ENCODE data around the gene BCAS4.
"Not testable (repeated sequence)": the region's sequence is repeated elsewhere in the genome, so short reads cannot be mapped to it uniquely, and the experiment has no call there.

BCAS4 gene

GRCh38 chr20:50799890-50800550, 5.2 kb downstream of the BCAS4 start:
- Histone ChIP-seq H3K27ac (ENCODE audit: low read length) (no peak overlapping the region), H3K4me3 (ENCODE audit: low read length in 2 of 2) (no peak overlapping the region), H3K36me3 (ENCODE audit: control insufficient read depth in 2 of 2, insufficient read depth in 2 of 2, low read length in 2 of 2) (no peaks in the 10 kb centered on the region), H3K9ac (ENCODE audit: low read length in 2 of 2) (no peak overlapping the region), H3K9me3 (ENCODE audit: control insufficient read depth in 2 of 2, low read length in 2 of 2) (no peaks in the 10 kb centered on the region), H3K4me1 (ENCODE audit: control insufficient read depth, insufficient read depth, low read length) (peaks cover 5% of the 10 kb centered on the region), H3K27me3 (ENCODE audit: control insufficient read depth in 1 of 2, insufficient read depth in 2 of 2, low read length in 2 of 2) (no peaks in the 10 kb centered on the region)

- not testable (repeated sequence) for H3K27me3 ChIP-seq (ENCODE audit: control insufficient read depth in 1 of 2, insufficient read depth in 2 of 2, low read length in 2 of 2); H3K9ac ChIP-seq (ENCODE audit: low read length in 2 of 2); H3K36me3 ChIP-seq (ENCODE audit: control insufficient read depth in 2 of 2, insufficient read depth in 2 of 2, low read length in 2 of 2); H3K4me1 ChIP-seq (ENCODE audit: control insufficient read depth, insufficient read depth, low read length); H3K9me3 ChIP-seq (ENCODE audit: control insufficient read depth in 2 of 2, low read length in 2 of 2); H3K27ac ChIP-seq (ENCODE audit: low read length); H3K4me3 ChIP-seq (ENCODE audit: low read length in 2 of 2)
Observed at GRCh38 chr20:50800986-50801746, 6.3 kb downstream of the BCAS4 start.

DNA sequence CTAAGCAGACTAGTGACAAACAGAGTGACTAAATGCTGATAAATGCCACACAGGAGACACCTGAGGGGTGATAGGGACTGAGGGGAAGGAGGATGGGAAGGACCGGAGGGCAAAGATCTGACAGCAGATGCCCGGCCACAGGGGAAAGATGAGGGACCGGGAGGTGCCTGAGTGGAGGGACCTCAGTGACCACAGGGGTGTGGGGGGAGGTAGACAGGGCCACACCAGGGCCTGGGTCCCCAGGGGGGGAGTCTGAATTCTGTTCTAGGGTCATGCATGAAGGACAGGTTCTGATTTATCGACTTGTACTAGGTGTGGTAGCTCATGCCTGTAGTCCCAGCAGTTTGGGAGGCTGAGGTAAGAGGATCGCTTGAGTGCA, 6.9 kb downstream of the BCAS4 start:
- peaks cover 2% of the 10 kb centered on the region for H3K4me1 ChIP-seq (ENCODE audit: control insufficient read depth, insufficient read depth, low read length)
- no peaks in the 10 kb centered on the region for H3K27me3 ChIP-seq (ENCODE audit: control insufficient read depth in 1 of 2, insufficient read depth in 2 of 2, low read length in 2 of 2)
- no peaks in the 10 kb centered on the region for H3K36me3 ChIP-seq (ENCODE audit: control insufficient read depth in 2 of 2, insufficient read depth in 2 of 2, low read length in 2 of 2)
- H3K27ac ChIP-seq (ENCODE audit: low read length) = no peak overlapping the region
- no peak overlapping the region for H3K4me3 ChIP-seq (ENCODE audit: low read length in 2 of 2)
- no peaks in the 10 kb centered on the region for H3K9me3 ChIP-seq (ENCODE audit: control insufficient read depth in 2 of 2, low read length in 2 of 2)
- no peak overlapping the region for H3K9ac ChIP-seq (ENCODE audit: low read length in 2 of 2)

DNA sequence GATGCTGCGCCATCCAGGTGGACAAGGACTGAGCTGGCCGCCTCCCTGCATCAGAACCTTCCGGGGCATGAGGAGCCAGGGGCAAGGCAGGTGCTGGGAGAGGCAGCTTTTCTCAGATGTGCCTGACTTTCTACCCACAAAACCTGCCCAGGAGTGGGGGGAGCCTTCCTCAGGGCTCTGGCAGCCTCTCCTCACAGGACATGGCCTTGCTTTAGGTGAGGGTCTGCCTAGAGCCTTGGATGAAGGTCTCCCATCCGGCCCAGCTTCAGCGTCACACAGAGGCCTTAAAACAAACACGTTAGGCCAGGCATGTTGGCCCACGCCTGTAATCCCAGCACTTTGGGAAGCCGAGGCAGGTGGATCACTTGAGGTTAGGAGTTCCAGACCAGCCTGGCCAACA, 7.4 kb downstream of the BCAS4 start:
- Histone ChIP-seq H3K27ac (ENCODE audit: low read length) (no peak overlapping the region), H3K36me3 (ENCODE audit: control insufficient read depth in 2 of 2, insufficient read depth in 2 of 2, low read length in 2 of 2) (no peaks in the 10 kb centered on the region), H3K9ac (ENCODE audit: low read length in 2 of 2) (no peak overlapping the region), H3K27me3 (ENCODE audit: control insufficient read depth in 1 of 2, insufficient read depth in 2 of 2, low read length in 2 of 2) (no peaks in the 10 kb centered on the region), H3K4me1 (ENCODE audit: control insufficient read depth, insufficient read depth, low read length) (peaks cover 2% of the 10 kb centered on the region), H3K9me3 (ENCODE audit: control insufficient read depth in 2 of 2, low read length in 2 of 2) (no peaks in the 10 kb centered on the region), H3K4me3 (ENCODE audit: low read length in 2 of 2) (no peak overlapping the region)

GRCh38 chr20:50804437-50805348, 9.8 kb downstream of the BCAS4 start:
- Histone ChIP-seq H3K4me1 (ENCODE audit: control insufficient read depth, insufficient read depth, low read length) (peaks cover 2% of the 10 kb centered on the region), H3K27ac (ENCODE audit: low read length) (no peak overlapping the region), H3K9me3 (ENCODE audit: control insufficient read depth in 2 of 2, low read length in 2 of 2) (no peaks in the 10 kb centered on the region), H3K4me3 (ENCODE audit: low read length in 2 of 2) (no peak overlapping the region), H3K9ac (ENCODE audit: low read length in 2 of 2) (no peak overlapping the region), H3K27me3 (ENCODE audit: control insufficient read depth in 1 of 2, insufficient read depth in 2 of 2, low read length in 2 of 2) (no peaks in the 10 kb centered on the region), H3K36me3 (ENCODE audit: control insufficient read depth in 2 of 2, insufficient read depth in 2 of 2, low read length in 2 of 2) (no peaks in the 10 kb centered on the region)

DNA sequence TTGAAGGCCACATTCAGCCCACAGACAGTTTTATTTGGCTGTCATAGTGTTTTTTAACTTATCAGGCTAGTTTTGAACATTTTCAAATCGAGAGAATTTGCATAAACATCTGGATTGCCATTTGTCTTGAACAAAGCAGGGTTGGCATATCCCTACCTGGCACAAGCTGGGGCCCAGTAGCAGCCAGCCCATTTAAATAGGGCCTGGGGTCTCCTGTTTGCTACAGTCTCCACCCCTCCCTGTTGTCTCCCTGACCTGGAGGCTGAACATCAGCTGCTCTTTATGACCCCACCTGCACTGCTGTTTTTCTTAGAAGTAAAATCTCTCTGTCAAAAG, 10.5 kb downstream of the BCAS4 start:
- H3K4me3 ChIP-seq (ENCODE audit: low read length in 2 of 2) = no peak overlapping the region
- H3K27me3 ChIP-seq (ENCODE audit: control insufficient read depth in 1 of 2, insufficient read depth in 2 of 2, low read length in 2 of 2) = no peaks in the 10 kb centered on the region
- peaks cover 2% of the 10 kb centered on the region for H3K4me1 ChIP-seq (ENCODE audit: control insufficient read depth, insufficient read depth, low read length)
- no peaks in the 10 kb centered on the region for H3K36me3 ChIP-seq (ENCODE audit: control insufficient read depth in 2 of 2, insufficient read depth in 2 of 2, low read length in 2 of 2)
- no peak overlapping the region for H3K9ac ChIP-seq (ENCODE audit: low read length in 2 of 2)
- no peaks in the 10 kb centered on the region for H3K9me3 ChIP-seq (ENCODE audit: control insufficient read depth in 2 of 2, low read length in 2 of 2)
- H3K27ac ChIP-seq (ENCODE audit: low read length) = no peak overlapping the region

DNA sequence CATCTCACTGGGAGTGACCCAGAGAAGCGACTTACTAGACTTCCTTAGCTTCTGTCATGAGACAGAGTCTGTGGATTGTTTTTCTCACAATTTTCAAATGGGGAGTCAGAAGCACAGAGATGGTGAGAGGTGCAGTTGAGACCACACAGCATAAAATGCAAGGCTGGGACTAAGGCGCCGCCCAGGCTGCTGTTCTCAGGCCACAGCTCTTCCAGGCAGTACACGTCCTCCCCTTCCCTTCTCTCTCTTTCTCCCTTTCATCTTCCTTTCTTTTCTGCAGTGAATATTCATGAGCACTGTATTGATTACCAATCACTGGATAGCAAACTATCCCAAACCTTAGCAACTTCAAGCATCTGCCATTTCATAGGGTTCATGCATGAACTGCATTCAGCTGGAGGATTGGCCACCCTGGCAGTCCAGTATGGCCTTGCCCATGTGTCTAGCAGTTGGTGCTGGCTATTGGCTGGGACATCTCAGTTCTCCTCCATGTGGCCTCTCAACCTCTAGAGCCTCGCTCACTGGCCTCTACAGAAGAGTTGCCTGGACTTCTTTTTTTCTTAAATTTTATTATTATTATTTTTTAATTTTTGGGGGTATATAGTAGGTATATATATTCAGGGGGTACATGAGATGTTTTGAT, 11.4 kb downstream of the BCAS4 start:
- H3K4me1 ChIP-seq (ENCODE audit: control insufficient read depth, insufficient read depth, low read length) = peaks cover 2% of the 10 kb centered on the region
- no peak overlapping the region for H3K27ac ChIP-seq (ENCODE audit: low read length)
- H3K9ac ChIP-seq (ENCODE audit: low read length in 2 of 2) = no peak overlapping the region
- H3K36me3 ChIP-seq (ENCODE audit: control insufficient read depth in 2 of 2, insufficient read depth in 2 of 2, low read length in 2 of 2) = no peaks in the 10 kb centered on the region
- H3K9me3 ChIP-seq (ENCODE audit: control insufficient read depth in 2 of 2, low read length in 2 of 2) = no peaks in the 10 kb centered on the region
- H3K4me3 ChIP-seq (ENCODE audit: low read length in 2 of 2) = no peak overlapping the region
- H3K27me3 ChIP-seq (ENCODE audit: control insufficient read depth in 1 of 2, insufficient read depth in 2 of 2, low read length in 2 of 2) = no peaks in the 10 kb centered on the region

GRCh38 chr20:50810063-50810462, 15.2 kb downstream of the BCAS4 start:
- Histone ChIP-seq H3K9ac (ENCODE audit: low read length in 2 of 2) (no peak overlapping the region), H3K27me3 (ENCODE audit: control insufficient read depth in 1 of 2, insufficient read depth in 2 of 2, low read length in 2 of 2) (no peaks in the 10 kb centered on the region), H3K9me3 (ENCODE audit: control insufficient read depth in 2 of 2, low read length in 2 of 2) (no peaks in the 10 kb centered on the region), H3K4me3 (ENCODE audit: low read length in 2 of 2) (no peak overlapping the region), H3K27ac (ENCODE audit: low read length) (no peak overlapping the region), H3K4me1 (ENCODE audit: control insufficient read depth, insufficient read depth, low read length) (peaks cover 2% of the 10 kb centered on the region), H3K36me3 (ENCODE audit: control insufficient read depth in 2 of 2, insufficient read depth in 2 of 2, low read length in 2 of 2) (no peaks in the 10 kb centered on the region)

- Histone ChIP-seq H3K27me3 (ENCODE audit: control insufficient read depth in 1 of 2, insufficient read depth in 2 of 2, low read length in 2 of 2) (no peaks in the 10 kb centered on the region), H3K36me3 (ENCODE audit: control insufficient read depth in 2 of 2, insufficient read depth in 2 of 2, low read length in 2 of 2) (no peaks in the 10 kb centered on the region), H3K4me3 (ENCODE audit: low read length in 2 of 2) (no peak overlapping the region), H3K27ac (ENCODE audit: low read length) (no peak overlapping the region), H3K9ac (ENCODE audit: low read length in 2 of 2) (no peak overlapping the region), H3K9me3 (ENCODE audit: control insufficient read depth in 2 of 2, low read length in 2 of 2) (no peaks in the 10 kb centered on the region), H3K4me1 (ENCODE audit: control insufficient read depth, insufficient read depth, low read length) (peaks cover 7% of the 10 kb centered on the region)
Observed at GRCh38 chr20:50810842-50811241, 16.0 kb downstream of the BCAS4 start.

GRCh38 chr20:50813101-50813643, 18.3 kb downstream of the BCAS4 start:
- peaks cover 7% of the 10 kb centered on the region for H3K4me1 ChIP-seq (ENCODE audit: control insufficient read depth, insufficient read depth, low read length)
- H3K27me3 ChIP-seq (ENCODE audit: control insufficient read depth in 1 of 2, insufficient read depth in 2 of 2, low read length in 2 of 2) = no peaks in the 10 kb centered on the region
- no peaks in the 10 kb centered on the region for H3K36me3 ChIP-seq (ENCODE audit: control insufficient read depth in 2 of 2, insufficient read depth in 2 of 2, low read length in 2 of 2)
- no peak overlapping the region for H3K4me3 ChIP-seq (ENCODE audit: low read length in 2 of 2)
- H3K9ac ChIP-seq (ENCODE audit: low read length in 2 of 2) = no peak overlapping the region
- no peaks in the 10 kb centered on the region for H3K9me3 ChIP-seq (ENCODE audit: control insufficient read depth in 2 of 2, low read length in 2 of 2)
- H3K27ac ChIP-seq (ENCODE audit: low read length) = no peak overlapping the region
